ENCODE data around the gene ARID3A.

DNA sequence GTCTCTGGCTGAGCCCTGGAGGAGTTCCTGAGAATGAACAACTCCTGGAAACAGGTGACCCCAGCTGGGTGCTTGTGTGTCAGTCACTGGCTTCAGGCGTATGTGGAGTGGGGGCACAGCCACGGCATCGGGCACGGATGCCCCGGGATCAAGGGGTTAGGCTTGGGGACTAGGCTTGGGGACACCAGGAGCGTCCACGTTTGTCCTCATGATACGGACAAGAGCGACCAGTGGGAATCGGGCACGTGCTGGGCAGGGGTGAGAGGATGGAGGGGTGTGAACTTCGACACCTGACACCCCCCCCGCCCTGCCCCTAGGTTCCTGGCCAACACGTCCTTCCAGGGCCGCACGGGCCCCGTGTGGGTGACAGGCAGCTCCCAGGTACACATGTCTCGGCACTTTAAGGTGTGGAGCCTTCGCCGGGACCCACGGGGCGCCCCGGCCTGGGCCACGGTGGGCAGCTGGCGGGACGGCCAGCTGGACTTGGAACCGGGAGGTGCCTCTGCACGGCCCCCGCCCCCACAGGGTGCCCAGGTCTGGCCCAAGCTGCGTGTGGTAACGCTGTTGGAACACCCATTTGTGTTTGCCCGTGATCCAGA, 78.5 kb downstream of the ARID3A start:
- TF ChIP-seq, protein P1, sequence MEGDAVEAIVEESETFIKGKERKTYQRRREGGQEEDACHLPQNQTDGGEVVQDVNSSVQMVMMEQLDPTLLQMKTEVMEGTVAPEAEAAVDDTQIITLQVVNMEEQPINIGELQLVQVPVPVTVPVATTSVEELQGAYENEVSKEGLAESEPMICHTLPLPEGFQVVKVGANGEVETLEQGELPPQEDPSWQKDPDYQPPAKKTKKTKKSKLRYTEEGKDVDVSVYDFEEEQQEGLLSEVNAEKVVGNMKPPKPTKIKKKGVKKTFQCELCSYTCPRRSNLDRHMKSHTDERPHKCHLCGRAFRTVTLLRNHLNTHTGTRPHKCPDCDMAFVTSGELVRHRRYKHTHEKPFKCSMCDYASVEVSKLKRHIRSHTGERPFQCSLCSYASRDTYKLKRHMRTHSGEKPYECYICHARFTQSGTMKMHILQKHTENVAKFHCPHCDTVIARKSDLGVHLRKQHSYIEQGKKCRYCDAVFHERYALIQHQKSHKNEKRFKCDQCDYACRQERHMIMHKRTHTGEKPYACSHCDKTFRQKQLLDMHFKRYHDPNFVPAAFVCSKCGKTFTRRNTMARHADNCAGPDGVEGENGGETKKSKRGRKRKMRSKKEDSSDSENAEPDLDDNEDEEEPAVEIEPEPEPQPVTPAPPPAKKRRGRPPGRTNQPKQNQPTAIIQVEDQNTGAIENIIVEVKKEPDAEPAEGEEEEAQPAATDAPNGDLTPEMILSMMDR (IDR thresholded peaks at IDR 0.05; ENCODE audit: low read length) = no peak
- TF ChIP-seq EZH2 (optimal IDR thresholded peaks at IDR 0.05; ENCODE audit: low read depth, low read length) = no peak

All from MM.1S (cell line).